ENCODE results near the gene STPG1.

DNA sequence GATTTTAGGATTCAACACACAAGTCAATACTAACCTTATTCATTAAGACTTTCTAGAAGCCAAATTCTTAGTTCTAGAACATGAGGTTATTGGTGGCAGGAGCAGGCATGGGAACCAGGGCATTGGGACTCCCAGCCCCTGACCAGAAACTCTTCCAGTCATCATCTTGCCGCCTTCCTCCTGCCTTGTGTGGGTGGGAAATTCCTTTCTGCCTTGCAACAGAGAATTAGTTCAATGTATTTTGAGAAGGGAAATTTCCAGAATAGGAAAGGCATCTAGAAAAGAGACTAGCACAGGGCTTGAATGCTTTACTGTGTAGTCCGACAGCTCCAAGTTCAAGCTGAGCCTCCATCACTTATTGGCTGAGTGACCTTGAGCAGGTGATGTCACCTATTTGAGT is 85.7 kb downstream of the STPG1 start:
- TF ChIP-seq ZNF670 (tag by site-specific recombination; IDR thresholded peaks at IDR 0.05; ENCODE audit: low read depth), result no peak
- no peak for TF ChIP-seq REST (tag by site-specific recombination; IDR thresholded peaks at IDR 0.05)
- no peak for TF ChIP-seq ZNF133 (tag by site-specific recombination; IDR thresholded peaks at IDR 0.05)
- no peak for TF ChIP-seq ZNF146 (tag by site-specific recombination; IDR thresholded peaks at IDR 0.05)
- TF ChIP-seq, protein P1, sequence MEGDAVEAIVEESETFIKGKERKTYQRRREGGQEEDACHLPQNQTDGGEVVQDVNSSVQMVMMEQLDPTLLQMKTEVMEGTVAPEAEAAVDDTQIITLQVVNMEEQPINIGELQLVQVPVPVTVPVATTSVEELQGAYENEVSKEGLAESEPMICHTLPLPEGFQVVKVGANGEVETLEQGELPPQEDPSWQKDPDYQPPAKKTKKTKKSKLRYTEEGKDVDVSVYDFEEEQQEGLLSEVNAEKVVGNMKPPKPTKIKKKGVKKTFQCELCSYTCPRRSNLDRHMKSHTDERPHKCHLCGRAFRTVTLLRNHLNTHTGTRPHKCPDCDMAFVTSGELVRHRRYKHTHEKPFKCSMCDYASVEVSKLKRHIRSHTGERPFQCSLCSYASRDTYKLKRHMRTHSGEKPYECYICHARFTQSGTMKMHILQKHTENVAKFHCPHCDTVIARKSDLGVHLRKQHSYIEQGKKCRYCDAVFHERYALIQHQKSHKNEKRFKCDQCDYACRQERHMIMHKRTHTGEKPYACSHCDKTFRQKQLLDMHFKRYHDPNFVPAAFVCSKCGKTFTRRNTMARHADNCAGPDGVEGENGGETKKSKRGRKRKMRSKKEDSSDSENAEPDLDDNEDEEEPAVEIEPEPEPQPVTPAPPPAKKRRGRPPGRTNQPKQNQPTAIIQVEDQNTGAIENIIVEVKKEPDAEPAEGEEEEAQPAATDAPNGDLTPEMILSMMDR (tag by site-specific recombination; IDR thresholded peaks at IDR 0.05), result no peak
- TF ChIP-seq ZNF677 (tag by site-specific recombination; IDR thresholded peaks at IDR 0.05), result no peak

Measured in HEK293 (cell line).